GM12873 (cell line): ENCODE data around the gene TMCC1.

Experiments
- CTCF ChIP-seq: IDR thresholded peaks from 2 replicates; pipeline ENCODE4 v1.5.1; 2012; ENCODE audit warnings: low read depth, mild to moderate bottlenecking, moderate library complexity, low read length, control low read depth; ENCODE audit not compliant: insufficient read depth; ENCODE audit errors: missing control alignments

Gene TMCC1

GRCh38 chr3:129893581-129894070 lies at the start of gene TMCC1:
Gene TMCC1 (minus strand): TSS chr3:129893711.
- TF ChIP-seq CTCF = no peak

GRCh38 chr3:129943020-129943419 lies 49.5 kb upstream of the TMCC1 start:
- no peak for TF ChIP-seq CTCF

GRCh38 chr3:129942296-129942695 lies 48.8 kb upstream of the TMCC1 start:
- TF ChIP-seq CTCF = peak; percentile 86

GRCh38 chr3:129940086-129940485 lies 46.6 kb upstream of the TMCC1 start:
- no peak for TF ChIP-seq CTCF

GRCh38 chr3:129938140-129938930 lies 44.8 kb upstream of the TMCC1 start:
- peak; percentile 39 for TF ChIP-seq CTCF

- TF ChIP-seq CTCF = no peak
These were observed 44.2 kb upstream of the TMCC1 start for GRCh38 chr3:129937717-129938116.

- TF ChIP-seq CTCF = no peak
These were observed 43.2 kb upstream of the TMCC1 start for GRCh38 chr3:129936757-129937156.
